HG03565 (cell line): ENCODE data around the gene CNGA4.
"Not testable (repeated sequence)": the region's sequence is repeated elsewhere in the genome, so short reads cannot be mapped to it uniquely, and the experiment has no call there.

Experiments
- ATAC-seq: cut with Tn5 transposase; IDR thresholded peaks from one replicate; pipeline ENCODE4 v1.9.1; 2021; ENCODE audit warnings: mild to moderate bottlenecking, moderate library complexity; ENCODE audit not compliant: unreplicated experiment

CNGA4 gene

GRCh38 chr11:6225024-6225423, 13.9 kb upstream of the CNGA4 start:
- no peak for ATAC-seq

DNA sequence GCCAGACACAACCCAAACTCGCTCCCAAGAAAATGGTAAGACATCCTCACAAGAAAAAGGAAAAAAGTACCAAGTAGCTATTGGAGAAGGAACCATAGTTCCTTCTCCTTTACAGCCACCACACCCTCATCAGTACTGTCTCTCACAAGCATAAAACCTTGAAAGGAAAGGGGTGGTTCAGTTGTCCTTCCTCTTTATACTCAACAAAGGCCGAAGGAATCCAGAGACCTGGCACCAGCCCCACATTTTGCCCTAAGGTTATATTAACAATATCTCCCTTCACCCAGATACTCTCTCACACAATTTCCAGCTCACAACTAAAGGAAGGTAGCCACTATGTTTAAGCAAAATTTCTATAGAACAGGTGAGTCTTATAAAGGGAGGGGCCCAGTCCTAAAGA, 13.0 kb upstream of the CNGA4 start:
- no peak for ATAC-seq

- ATAC-seq, result no peak
Measured at GRCh38 chr11:6228520-6228919, 10.4 kb upstream of the CNGA4 start.

DNA sequence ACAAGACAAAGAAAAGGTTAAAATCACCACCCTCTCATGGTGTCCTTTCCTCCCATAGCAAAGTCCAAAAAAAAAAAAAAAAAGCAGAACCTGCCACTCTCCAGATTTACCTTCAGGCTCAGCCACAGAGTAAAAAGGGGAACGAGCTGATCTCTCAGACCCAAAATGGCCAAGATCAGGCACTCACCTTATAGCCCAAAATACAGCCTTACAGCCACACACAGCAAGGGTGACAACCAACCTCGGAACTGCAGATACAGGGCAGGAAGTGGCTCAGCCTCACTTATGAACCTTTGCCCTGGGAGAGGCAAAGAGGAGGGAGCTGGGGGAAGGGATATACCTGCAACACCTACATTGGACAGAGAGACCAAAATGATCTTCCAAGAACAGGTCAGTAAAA, 9.0 kb upstream of the CNGA4 start:
- no peak for ATAC-seq

DNA sequence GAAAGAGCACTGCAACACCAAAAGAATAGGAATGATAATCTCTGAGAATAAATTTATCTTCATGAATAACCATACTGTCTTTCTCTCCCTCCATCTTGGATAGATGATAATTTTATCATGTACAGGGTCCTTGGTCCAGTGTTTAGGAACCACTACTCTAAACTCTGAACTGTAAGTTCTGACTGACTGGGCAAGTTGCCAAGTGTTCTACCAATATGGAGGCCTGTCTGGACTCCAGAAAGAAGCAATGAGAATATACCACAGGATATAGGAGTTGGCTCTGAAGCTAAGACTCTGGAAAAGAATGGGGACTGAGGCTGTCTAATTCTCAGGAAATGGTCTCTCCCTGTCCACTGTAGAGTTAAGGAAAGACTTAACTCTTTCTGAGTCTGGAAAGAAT, 6.0 kb upstream of the CNGA4 start:
- ATAC-seq, result no peak

GRCh38 chr11:6233984-6234386, 4.9 kb upstream of the CNGA4 start:
- ATAC-seq, result no peak

DNA sequence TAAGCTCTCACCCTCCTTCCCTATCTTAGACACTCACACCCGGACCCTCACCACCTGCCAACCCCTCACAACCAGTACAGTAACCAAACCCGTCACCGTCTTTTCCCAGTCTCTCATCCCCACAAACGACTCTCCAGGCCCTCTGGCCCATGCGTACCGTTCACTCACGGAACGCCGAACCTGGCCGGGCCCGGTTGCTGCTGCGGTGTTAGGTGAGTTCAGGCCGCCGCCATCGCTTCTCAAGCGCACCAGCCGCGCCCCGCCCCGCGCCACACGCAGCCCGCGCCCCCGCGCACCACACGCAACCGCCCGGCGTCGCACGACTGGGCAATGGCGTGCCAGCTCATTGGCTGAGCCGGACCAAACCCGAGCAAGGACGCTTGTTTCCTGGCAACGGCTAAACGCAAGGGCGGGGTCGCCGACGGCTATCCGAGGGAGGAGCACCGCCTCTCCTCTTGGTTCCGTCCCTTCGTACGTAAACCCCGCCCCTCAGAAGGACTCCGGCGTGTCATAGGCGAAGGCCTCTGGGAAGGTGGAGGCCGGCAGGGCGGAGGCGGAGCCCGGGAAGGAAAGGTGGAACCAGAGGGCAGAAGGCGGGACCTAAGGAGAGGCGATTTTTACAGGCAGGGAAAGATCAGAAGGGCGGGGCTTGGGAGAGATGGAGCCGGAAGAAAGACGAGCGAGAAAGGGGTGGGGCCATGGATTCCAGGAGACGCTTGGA, 4.3 kb upstream of the CNGA4 start, which contains the start of gene FHIP1B:
FHIP1B (minus strand) TSS at position 250 of the 721 bp plus-strand sequence. CDS start 10,120 bp downstream, outside the sequence.
- peak; percentile 93 for ATAC-seq

- no peak for ATAC-seq
Measured at GRCh38 chr11:6237266-6237665, 1.6 kb upstream of the CNGA4 start.

DNA sequence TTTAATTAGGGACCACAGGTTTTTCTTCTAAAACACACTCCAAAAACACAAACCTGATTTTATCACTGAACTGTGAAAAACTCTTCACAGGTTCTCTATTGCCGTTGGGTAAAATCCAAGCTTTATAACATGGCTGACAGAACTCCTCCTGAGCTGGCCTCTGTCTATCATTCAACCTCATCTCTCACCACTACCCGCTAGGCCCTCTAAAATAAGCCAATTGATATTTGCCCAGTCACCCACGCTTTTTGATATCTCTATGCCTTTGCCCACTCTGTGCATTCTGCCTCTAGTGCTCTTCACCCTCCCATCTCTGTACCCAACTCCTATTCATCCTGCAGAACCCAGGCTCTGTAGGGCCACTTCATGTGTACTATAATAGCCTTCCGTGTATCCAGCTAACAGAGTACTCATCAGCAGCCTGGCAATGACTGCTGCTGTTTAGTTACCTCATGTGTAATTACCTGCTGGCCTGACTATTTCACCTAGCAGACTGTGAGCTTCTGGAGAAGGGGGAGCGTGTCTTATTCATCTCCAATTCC, 1.1 kb upstream of the CNGA4 start:
- no peak for ATAC-seq

GRCh38 chr11:6240139-6240538, 1.2 kb downstream of the CNGA4 start:
- ATAC-seq, result no peak

DNA sequence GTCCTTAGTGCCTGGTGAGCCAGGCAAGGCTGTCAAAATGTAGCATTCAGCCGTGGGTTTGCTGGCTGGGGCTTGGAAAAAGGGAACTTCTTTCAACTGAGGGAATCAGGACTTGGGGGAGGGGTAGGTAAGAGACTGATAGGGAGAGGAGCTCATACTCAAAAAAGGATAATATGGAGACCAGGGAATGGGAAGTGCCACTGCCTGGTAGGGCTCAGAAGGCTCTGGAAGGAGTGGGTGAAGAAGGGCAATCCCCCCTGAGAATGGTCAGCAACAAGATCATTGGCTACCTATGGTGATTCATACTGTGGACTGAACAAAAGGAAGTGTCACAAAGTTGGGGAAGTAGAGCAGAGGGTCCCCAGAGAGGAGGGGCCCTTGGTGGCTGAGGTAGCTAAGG, 1.9 kb downstream of the CNGA4 start:
- ATAC-seq, result no peak

- no peak for ATAC-seq
Measured at GRCh38 chr11:6241316-6241715, 2.4 kb downstream of the CNGA4 start.

DNA sequence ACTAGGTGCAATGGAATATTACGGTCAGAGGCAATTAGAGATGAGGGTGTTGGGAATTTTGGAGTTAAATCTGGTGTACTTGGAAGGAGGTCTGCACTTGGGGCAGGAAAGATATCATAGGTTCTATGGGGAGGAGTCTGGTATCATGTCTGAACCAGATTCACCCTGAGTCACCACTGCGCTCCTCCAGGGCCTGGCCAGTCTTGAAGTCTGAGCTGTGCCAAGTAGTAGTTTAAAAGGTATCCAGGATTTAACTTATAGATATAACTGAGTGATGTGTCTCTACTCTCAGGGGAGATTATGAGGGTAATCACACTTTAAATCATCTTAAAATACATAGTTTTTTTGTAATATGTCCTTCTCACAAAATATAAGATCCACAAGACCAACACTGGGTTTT, 6.6 kb downstream of the CNGA4 start:
- no peak for ATAC-seq

- no peak for ATAC-seq
Measured at GRCh38 chr11:6248248-6248647, 9.4 kb downstream of the CNGA4 start.

- ATAC-seq, result not testable (repeated sequence)
Measured at GRCh38 chr11:6248897-6249296, 10.0 kb downstream of the CNGA4 start.

DNA sequence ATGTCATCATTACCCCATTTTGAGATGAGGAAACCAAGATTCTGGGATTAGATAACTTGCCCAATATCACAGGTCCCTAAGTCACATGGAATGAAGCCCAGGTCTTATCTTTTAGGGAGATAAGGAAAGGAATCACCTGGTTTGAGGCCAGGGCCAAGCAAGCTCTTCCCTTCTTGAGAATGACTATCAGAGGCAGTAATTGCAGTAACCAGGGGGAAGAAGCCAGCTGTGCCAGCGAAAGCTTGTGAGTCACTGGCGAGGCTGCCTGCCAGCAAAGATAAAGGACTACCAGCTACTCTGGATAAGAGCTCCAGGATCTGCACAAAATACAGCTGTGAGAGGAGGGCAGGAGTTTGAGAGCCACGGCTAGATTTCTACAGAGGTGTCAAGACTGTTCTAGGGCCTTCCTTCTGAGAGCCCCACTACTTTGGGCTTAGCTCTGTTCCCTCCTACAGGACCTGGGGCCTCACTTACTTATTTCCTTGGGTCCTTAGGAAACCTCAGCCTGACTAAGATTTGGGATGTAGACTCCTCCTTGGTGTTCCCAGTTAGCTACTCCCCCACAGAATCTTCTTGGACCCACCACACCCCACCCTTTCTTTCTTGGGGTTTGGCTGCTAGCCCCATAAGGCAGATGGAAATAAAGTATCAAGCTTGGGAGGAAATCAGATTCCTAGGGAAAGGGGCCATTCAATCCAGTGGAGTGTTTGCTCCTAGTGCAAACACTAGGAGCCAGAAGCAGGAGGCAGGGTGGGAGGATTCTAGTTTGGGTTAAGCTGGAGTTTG, 11.1 kb downstream of the CNGA4 start:
- ATAC-seq, result no peak

- peak; percentile 69 for ATAC-seq
Measured at GRCh38 chr11:6251120-6251733, 12.3 kb downstream of the CNGA4 start.

DNA sequence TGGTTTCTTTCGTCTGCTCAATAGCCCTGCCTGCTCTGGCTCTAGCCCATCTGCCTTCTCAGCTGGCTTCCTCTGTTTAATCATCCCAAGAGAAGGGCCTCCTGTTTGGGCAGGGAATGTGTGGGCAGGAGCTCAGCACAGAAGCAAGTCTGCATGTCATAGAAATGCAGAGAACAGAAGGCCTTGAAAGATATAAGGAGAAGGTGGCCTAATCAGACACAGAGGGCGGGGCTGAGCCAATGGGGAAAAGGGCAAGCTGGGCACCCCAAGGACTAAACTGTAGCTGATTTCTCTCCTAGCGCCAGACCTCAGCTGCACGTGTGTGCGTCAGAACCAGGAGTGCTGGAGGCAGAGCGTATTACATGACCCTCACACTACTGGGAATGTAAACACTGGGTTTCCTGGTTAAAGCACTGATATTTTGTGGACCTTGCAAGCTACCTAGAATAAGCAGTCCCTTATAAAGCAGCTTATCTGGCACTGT, 13.1 kb downstream of the CNGA4 start:
- ATAC-seq, result no peak

DNA sequence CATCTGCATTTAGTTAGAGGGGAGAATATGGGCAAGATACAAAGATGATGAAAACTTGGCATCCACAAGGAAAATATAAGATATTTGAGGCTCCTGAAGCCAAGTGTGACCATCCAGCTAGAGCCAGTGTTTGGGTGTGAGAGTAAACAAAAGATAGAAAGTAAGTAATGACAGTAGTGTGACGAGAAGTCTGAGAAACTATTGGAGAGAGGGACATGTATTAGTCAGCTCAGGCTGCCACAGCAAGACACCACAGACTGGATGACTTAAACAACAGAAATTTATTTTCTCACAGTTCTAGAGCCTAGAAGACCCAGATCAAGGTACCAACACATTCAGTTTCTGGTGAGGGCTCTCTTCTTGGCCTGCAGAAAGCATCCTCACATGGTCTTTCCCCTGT, 14.3 kb downstream of the CNGA4 start:
- ATAC-seq, result peak; percentile 65

GRCh38 chr11:6258141-6258540, 19.3 kb downstream of the CNGA4 start:
- ATAC-seq, result no peak

DNA sequence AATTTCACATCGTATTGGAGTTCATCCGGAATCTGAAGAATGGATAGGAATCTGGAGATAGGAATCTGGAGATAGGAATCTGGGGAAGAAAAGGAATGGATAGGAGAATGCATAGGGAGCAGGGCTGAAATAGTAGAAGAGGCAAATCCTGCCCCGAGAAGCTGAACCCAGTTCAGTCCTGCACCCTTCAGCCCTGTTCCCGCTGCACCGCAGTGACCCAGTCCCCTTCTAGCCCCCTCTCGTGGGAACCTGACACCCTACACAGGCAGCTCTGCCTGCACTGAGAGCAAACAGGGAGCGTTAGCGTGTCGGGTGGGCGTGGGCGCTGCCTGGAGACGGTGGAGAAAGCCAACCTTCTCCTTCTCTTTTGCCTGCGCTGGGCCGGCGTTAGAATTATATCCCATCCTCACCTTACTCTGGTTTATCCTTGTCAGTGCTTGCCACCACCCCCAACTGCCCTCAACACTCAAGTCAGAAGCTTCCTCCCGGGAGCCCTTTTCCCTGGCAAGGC, 19.7 kb downstream of the CNGA4 start:
- no peak for ATAC-seq
